Endothelial cell of umbilical vein (primary cell): ENCODE measurements around the gene TRAPPC3L.

Experiments
- CTCF ChIP-seq, 2 donors: IDR thresholded peaks; 1 replicate in 1 of 2; 2 replicates in 1 of 2; pipeline ENCODE4 v1.5.1; 2011; ENCODE audit warnings: low read length in 2 of 2, mild to moderate bottlenecking in 2 of 2, moderate library complexity in 2 of 2, control low read depth in 1 of 2, inconsistent platforms in 1 of 2, low read depth in 1 of 2; ENCODE audit not compliant: insufficient read depth in 1 of 2; ENCODE audit errors: extremely low read depth in 1 of 2
- EZH2 ChIP-seq: IDR thresholded peaks from 2 replicates; pipeline ENCODE4 v1.6.1; 2012; ENCODE audit warnings: borderline replicate concordance, low read depth, mild to moderate bottlenecking, moderate library complexity, low read length, inconsistent platforms; ENCODE audit not compliant: severe bottlenecking
- GATA2 ChIP-seq: IDR thresholded peaks from 2 replicates; pipeline ENCODE4 v1.7.0; 2011; ENCODE audit warnings: low read depth, mild to moderate bottlenecking, moderate library complexity, mixed read lengths, low read length; ENCODE audit not compliant: insufficient read length, insufficient read depth

GRCh38 chr6:116578335-116578734, 32.9 kb upstream of the TRAPPC3L start:
- TF ChIP-seq GATA2 (no peak), CTCF (IDR thresholded peaks at IDR 0.05; ENCODE audit: extremely low read depth in 1 of 2, insufficient read depth in 1 of 2, low read depth in 1 of 2, low read length in 2 of 2) (no peak), EZH2 (no peak)
